Measurements from ENCODE around the gene LRP2.

The LRP2 gene

DNA sequence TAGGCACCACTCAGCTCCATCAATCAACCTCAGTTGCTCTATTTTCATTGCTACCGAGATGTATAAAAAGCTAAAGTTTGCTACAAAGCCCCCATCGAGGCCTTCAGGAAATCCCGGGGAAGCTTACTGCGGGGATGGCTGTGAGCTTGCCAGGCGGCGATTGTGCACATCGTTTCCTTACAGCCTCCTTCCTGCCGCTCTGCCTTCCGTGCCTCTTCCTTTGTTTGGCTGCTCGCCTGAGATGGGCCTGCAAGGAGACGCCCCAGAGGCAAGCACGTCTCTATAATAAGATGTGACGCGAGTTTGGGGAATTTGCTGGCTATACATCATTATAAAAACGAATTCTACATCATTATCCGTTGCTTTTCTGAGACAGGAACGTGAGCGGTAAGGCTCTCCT, 251.4 kb downstream of the LRP2 start:
- no CpG with 5 or more reads among the region's 18 CpGs for WGBS, 2 donors (ENCODE audit: extremely low coverage in 2 of 2, insufficient read length in 2 of 2, insufficient replicate concordance in 1 of 2)

DNA sequence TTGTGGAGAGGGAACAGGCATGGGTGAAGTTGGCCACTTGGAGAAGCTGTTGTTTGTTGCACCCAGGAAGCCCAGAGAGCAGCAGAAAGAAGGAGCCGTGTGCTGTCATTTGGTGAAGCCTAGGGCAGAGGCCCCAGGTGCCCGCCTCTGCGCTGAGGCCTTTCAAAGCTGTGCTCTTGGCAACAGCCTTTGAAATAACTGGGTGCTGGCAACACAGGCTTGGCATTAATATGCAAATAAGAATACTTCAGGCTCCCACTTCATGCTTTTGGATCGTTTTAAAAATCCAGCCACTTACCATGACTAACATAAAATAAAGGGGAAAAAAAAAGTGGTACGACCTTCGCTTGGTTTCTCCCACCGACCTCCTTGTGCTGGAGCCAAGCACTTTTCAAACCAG, 251.9 kb downstream of the LRP2 start:
- Histone ChIP-seq H4K8ac (ENCODE audit: low read depth, low read length) (no peak overlapping the region), H3K18ac (ENCODE audit: low read length) (no peak overlapping the region), H2BK5ac (ENCODE audit: low read length) (no peak overlapping the region), H3K4me2 (ENCODE audit: insufficient read depth, low read length, poor library complexity, severe bottlenecking) (no peak overlapping the region), H3K27ac (replicated peaks; ENCODE audit: low read length) (no peak overlapping the region), H2BK15ac (ENCODE audit: low read length) (peak overlapping the region; percentile 27), H3K9ac (ENCODE audit: low read depth, low read length, poor library complexity) (no peak overlapping the region), H2AFZ (ENCODE audit: low read length) (peak overlapping the region; percentile 79), H3K4me3 (ENCODE audit: low read length in 2 of 2) (no peak overlapping the region), H2BK12ac (ENCODE audit: low read length) (no peak overlapping the region), H4K91ac (ENCODE audit: low read depth, low read length, poor library complexity) (no peak overlapping the region), H3K9me3 (replicated peaks in 1 of 2; ENCODE audit: control insufficient read depth in 2 of 2, insufficient read depth in 1 of 2, low read depth in 1 of 2, low read length in 2 of 2) (no peaks in the 10 kb centered on the region), H3K4ac (ENCODE audit: low read length) (no peak overlapping the region), H3K4me1 (ENCODE audit: control insufficient read depth in 2 of 2, insufficient read depth in 1 of 2, low read depth in 1 of 2, low read length in 2 of 2) (peaks cover 4 to 6% of the 10 kb centered on the region in 2 donors), H3K79me1 (ENCODE audit: low read depth, low read length) (no peaks in the 10 kb centered on the region), H3K27me3 (ENCODE audit: control insufficient read depth in 3 of 3, insufficient read depth in 3 of 3, low read depth in 1 of 3, low read length in 3 of 3) (peaks cover 2 to 51% (median 2%) of the 10 kb centered on the region in 3 experiments), H2BK120ac (ENCODE audit: low read depth, low read length) (no peak overlapping the region), H2AK5ac (ENCODE audit: low read depth, low read length) (peak overlapping the region; percentile 75), H3K36me3 (replicated peaks in 1 of 2; ENCODE audit: control insufficient read depth in 2 of 2, insufficient read depth in 2 of 2, low read length in 2 of 2) (no peaks in the 10 kb centered on the region), H3K14ac (ENCODE audit: low read length) (no peak overlapping the region), H3K23ac (ENCODE audit: low read depth, low read length, poor library complexity) (no peak overlapping the region)
- DNase-seq (ENCODE audit: low spot score): no peak
- no CpG with 5 or more reads among the region's 7 CpGs for WGBS, 2 donors (ENCODE audit: extremely low coverage in 2 of 2, insufficient read length in 2 of 2, insufficient replicate concordance in 1 of 2)

More for the DNA sequence above, 251.4 kb downstream of the LRP2 start:
- H3K23ac ChIP-seq (ENCODE audit: low read depth, low read length, poor library complexity): no peak overlapping the region
- H3K4ac ChIP-seq (ENCODE audit: low read length): no peak overlapping the region
- H4K8ac ChIP-seq (ENCODE audit: low read depth, low read length): no peak overlapping the region
- no peak for DNase-seq (ENCODE audit: low spot score)
- no peaks in the 10 kb centered on the region for H3K9me3 ChIP-seq (replicated peaks in 1 of 2; ENCODE audit: control insufficient read depth in 2 of 2, insufficient read depth in 1 of 2, low read depth in 1 of 2, low read length in 2 of 2)
- H4K91ac ChIP-seq (ENCODE audit: low read depth, low read length, poor library complexity): no peak overlapping the region
- no peak overlapping the region for H3K27ac ChIP-seq (replicated peaks; ENCODE audit: low read length)
- no peak overlapping the region for H2BK120ac ChIP-seq (ENCODE audit: low read depth, low read length)
- H3K14ac ChIP-seq (ENCODE audit: low read length): no peak overlapping the region
- H3K4me2 ChIP-seq (ENCODE audit: insufficient read depth, low read length, poor library complexity, severe bottlenecking): no peak overlapping the region
- no peak overlapping the region for H2BK15ac ChIP-seq (ENCODE audit: low read length)
- H3K79me1 ChIP-seq (ENCODE audit: low read depth, low read length): no peaks in the 10 kb centered on the region
- H2BK5ac ChIP-seq (ENCODE audit: low read length): no peak overlapping the region
- H2AFZ ChIP-seq (ENCODE audit: low read length): peak overlapping the region; percentile 79
- H2AK5ac ChIP-seq (ENCODE audit: low read depth, low read length): no peak overlapping the region
- H2BK12ac ChIP-seq (ENCODE audit: low read length): no peak overlapping the region
- no peak overlapping the region for H3K4me3 ChIP-seq (ENCODE audit: low read length in 2 of 2)
- no peaks in the 10 kb centered on the region for H3K36me3 ChIP-seq (replicated peaks in 1 of 2; ENCODE audit: control insufficient read depth in 2 of 2, insufficient read depth in 2 of 2, low read length in 2 of 2)
- no peak overlapping the region for H3K9ac ChIP-seq (ENCODE audit: low read depth, low read length, poor library complexity)
- peaks cover 2 to 48% (median 2%) of the 10 kb centered on the region in 3 experiments for H3K27me3 ChIP-seq (ENCODE audit: control insufficient read depth in 3 of 3, insufficient read depth in 3 of 3, low read depth in 1 of 3, low read length in 3 of 3)
- H3K18ac ChIP-seq (ENCODE audit: low read length): no peak overlapping the region
- H3K4me1 ChIP-seq (ENCODE audit: control insufficient read depth in 2 of 2, insufficient read depth in 1 of 2, low read depth in 1 of 2, low read length in 2 of 2): peaks cover 4 to 6% of the 10 kb centered on the region in 2 donors

GRCh38 chr2:169109502-169110409, 252.6 kb downstream of the LRP2 start:
- peak; percentile 85 for DNase-seq (ENCODE audit: low spot score)
- Histone ChIP-seq H3K4ac (ENCODE audit: low read length) (no peak overlapping the region), H3K27ac (replicated peaks; ENCODE audit: low read length) (no peak overlapping the region), H4K91ac (ENCODE audit: low read depth, low read length, poor library complexity) (no peak overlapping the region), H3K4me1 (ENCODE audit: control insufficient read depth in 2 of 2, insufficient read depth in 1 of 2, low read depth in 1 of 2, low read length in 2 of 2) (peaks cover 4 to 6% of the 10 kb centered on the region in 2 donors), H3K18ac (ENCODE audit: low read length) (no peak overlapping the region), H3K27me3 (ENCODE audit: control insufficient read depth in 3 of 3, insufficient read depth in 3 of 3, low read depth in 1 of 3, low read length in 3 of 3) (peaks cover 2 to 51% (median 2%) of the 10 kb centered on the region in 3 experiments), H3K23ac (ENCODE audit: low read depth, low read length, poor library complexity) (no peak overlapping the region), H3K36me3 (replicated peaks in 1 of 2; ENCODE audit: control insufficient read depth in 2 of 2, insufficient read depth in 2 of 2, low read length in 2 of 2) (no peaks in the 10 kb centered on the region), H3K9ac (ENCODE audit: low read depth, low read length, poor library complexity) (no peak overlapping the region), H2BK12ac (ENCODE audit: low read length) (no peak overlapping the region), H2BK5ac (ENCODE audit: low read length) (no peak overlapping the region), H3K9me3 (replicated peaks in 1 of 2; ENCODE audit: control insufficient read depth in 2 of 2, insufficient read depth in 1 of 2, low read depth in 1 of 2, low read length in 2 of 2) (no peaks in the 10 kb centered on the region), H2AK5ac (ENCODE audit: low read depth, low read length) (peak overlapping the region; percentile 75), H2BK120ac (ENCODE audit: low read depth, low read length) (no peak overlapping the region), H3K79me1 (ENCODE audit: low read depth, low read length) (no peaks in the 10 kb centered on the region), H3K14ac (ENCODE audit: low read length) (no peak overlapping the region), H3K4me3 (ENCODE audit: low read length in 2 of 2) (no peak overlapping the region), H2BK15ac (ENCODE audit: low read length) (peak overlapping the region; percentile 27), H4K8ac (ENCODE audit: low read depth, low read length) (no peak overlapping the region), H2AFZ (ENCODE audit: low read length) (peak overlapping the region; percentile 79), H3K4me2 (ENCODE audit: insufficient read depth, low read length, poor library complexity, severe bottlenecking) (no peak overlapping the region)
- WGBS, 2 donors (ENCODE audit: extremely low coverage in 2 of 2, insufficient read length in 2 of 2, insufficient replicate concordance in 1 of 2): no CpG with 5 or more reads among the region's 21 CpGs

- WGBS, 2 donors (ENCODE audit: extremely low coverage in 2 of 2, insufficient read length in 2 of 2, insufficient replicate concordance in 1 of 2): no CpG with 5 or more reads among the region's 3 CpGs
- Histone ChIP-seq H3K9ac (ENCODE audit: low read depth, low read length, poor library complexity) (no peak overlapping the region), H3K27me3 (ENCODE audit: control insufficient read depth in 3 of 3, insufficient read depth in 3 of 3, low read depth in 1 of 3, low read length in 3 of 3) (peaks cover 2 to 57% (median 2%) of the 10 kb centered on the region in 3 experiments), H3K79me1 (ENCODE audit: low read depth, low read length) (no peaks in the 10 kb centered on the region), H3K14ac (ENCODE audit: low read length) (no peak overlapping the region), H3K9me3 (replicated peaks in 1 of 2; ENCODE audit: control insufficient read depth in 2 of 2, insufficient read depth in 1 of 2, low read depth in 1 of 2, low read length in 2 of 2) (peaks cover 0 to under 1% of the 10 kb centered on the region in 2 donors), H3K18ac (ENCODE audit: low read length) (no peak overlapping the region), H2BK120ac (ENCODE audit: low read depth, low read length) (no peak overlapping the region), H3K4me1 (ENCODE audit: control insufficient read depth in 2 of 2, insufficient read depth in 1 of 2, low read depth in 1 of 2, low read length in 2 of 2) (peaks cover 4 to 6% of the 10 kb centered on the region in 2 donors), H3K4ac (ENCODE audit: low read length) (no peak overlapping the region), H2BK12ac (ENCODE audit: low read length) (no peak overlapping the region), H2BK5ac (ENCODE audit: low read length) (no peak overlapping the region), H3K4me2 (ENCODE audit: insufficient read depth, low read length, poor library complexity, severe bottlenecking) (no peak overlapping the region), H2AK5ac (ENCODE audit: low read depth, low read length) (no peak overlapping the region), H2BK15ac (ENCODE audit: low read length) (no peak overlapping the region), H3K4me3 (ENCODE audit: low read length in 2 of 2) (no peak overlapping the region), H4K8ac (ENCODE audit: low read depth, low read length) (no peak overlapping the region), H3K36me3 (replicated peaks in 1 of 2; ENCODE audit: control insufficient read depth in 2 of 2, insufficient read depth in 2 of 2, low read length in 2 of 2) (no peaks in the 10 kb centered on the region), H3K23ac (ENCODE audit: low read depth, low read length, poor library complexity) (no peak overlapping the region), H3K27ac (replicated peaks; ENCODE audit: low read length) (no peak overlapping the region), H2AFZ (ENCODE audit: low read length) (no peak overlapping the region), H4K91ac (ENCODE audit: low read depth, low read length, poor library complexity) (no peak overlapping the region)
- no peak for DNase-seq (ENCODE audit: low spot score)
Observed at GRCh38 chr2:169108099-169108884, 254.0 kb downstream of the LRP2 start.

Measured in neuronal stem cell (in vitro differentiated cells).